GM23338 (cell line): ENCODE data around the gene SPATA33. TPM values are rescaled to one million over a fixed set of nuclear protein-coding genes. Genes with fewer than 3 reads are reported as not detected.

ENCODE experiments used
- ATAC-seq: fragments of 200-7000 bp; cut with Tn5 transposase; 3 replicates; pipeline ENCODE4 v1.9.1; 2020
- DNase-seq: peaks from one replicate; pipeline ENCODE4 v3.0.0-alpha.2; 2015; ENCODE audit warnings: low spot score
- H2AFZ ChIP-seq: fragments of 200-600 bp; sonication (generic); 2 replicates; pipeline ENCODE4 v1.8.0; 2016; ENCODE audit warnings: antibody characterized with exemption, mild to moderate bottlenecking, moderate library complexity
- H3F3A ChIP-seq: fragments of 200-600 bp; sonication (generic); replicated peaks from 2 replicates; pipeline ENCODE4 v1.8.0; 2017; ENCODE audit warnings: antibody characterized with exemption, mixed run types, low read depth
- H3K27ac ChIP-seq: fragments of 200-600 bp; sonication (generic); 2 replicates; pipeline ENCODE4 v1.6.1; 2016; ENCODE audit warnings: low read depth
- H3K27me3 ChIP-seq: fragments of 200-600 bp; sonication (generic); 2 replicates; pipeline ENCODE4 v1.8.0; 2016; ENCODE audit warnings: mild to moderate bottlenecking, mixed run types, moderate library complexity; ENCODE audit not compliant: insufficient read depth
- H3K36me3 ChIP-seq: fragments of 200-600 bp; sonication (generic); 2 replicates; pipeline ENCODE4 v1.8.0; 2016; ENCODE audit warnings: mild to moderate bottlenecking; ENCODE audit not compliant: insufficient read depth
- H3K4me1 ChIP-seq: fragments of 200-600 bp; sonication (generic); 2 replicates; pipeline ENCODE4 v1.8.0; 2016; ENCODE audit warnings: mild to moderate bottlenecking, moderate library complexity; ENCODE audit not compliant: insufficient read depth
- H3K4me2 ChIP-seq: fragments of 200-600 bp; sonication (generic); 2 replicates; pipeline ENCODE4 v1.7.1; 2017; ENCODE audit warnings: mixed run types
- H3K4me3 ChIP-seq: fragments of 200-600 bp; sonication (generic); 2 replicates; pipeline ENCODE4 v1.6.1; 2016; ENCODE audit warnings: mixed run types
- H3K79me2 ChIP-seq: fragments of 200-600 bp; sonication (generic); replicated peaks from 2 replicates; pipeline ENCODE4 v1.8.0; 2017; ENCODE audit warnings: mild to moderate bottlenecking; ENCODE audit not compliant: insufficient read depth
- H3K9me2 ChIP-seq: fragments of 200-600 bp; sonication (generic); 2 replicates; pipeline ENCODE4 v1.8.0; 2017; ENCODE audit not compliant: insufficient read depth
- H4K20me1 ChIP-seq: fragments of 200-600 bp; sonication (generic); replicated peaks from 2 replicates; pipeline ENCODE4 v1.8.0; 2017; ENCODE audit warnings: mild to moderate bottlenecking; ENCODE audit not compliant: insufficient read depth
- H3K27ac Mint-ChIP-seq: 2 replicates; pipeline ENCODE4 v1.8.0; 2020; ENCODE audit warnings: inconsistent platforms, mild to moderate bottlenecking, moderate library complexity, mixed read lengths
- H3K27me3 Mint-ChIP-seq: 3 replicates; pipeline ENCODE4 v1.8.0; 2022; ENCODE audit warnings: low read depth, mild to moderate bottlenecking, moderate library complexity, mixed read lengths, inconsistent platforms; ENCODE audit not compliant: insufficient read depth, poor library complexity
- H3K36me3 Mint-ChIP-seq: 3 replicates; pipeline ENCODE4 v1.8.0; 2021; ENCODE audit warnings: low read depth, mild to moderate bottlenecking, inconsistent platforms, moderate library complexity, mixed read lengths
- H3K4me1 Mint-ChIP-seq: 3 replicates; pipeline ENCODE4 v1.8.0; 2020; ENCODE audit warnings: mild to moderate bottlenecking, inconsistent platforms, mixed read lengths
- H3K4me3 Mint-ChIP-seq: 3 replicates; pipeline ENCODE4 v1.8.0; 2021; ENCODE audit warnings: moderate library complexity, mild to moderate bottlenecking, inconsistent platforms, mixed read lengths
- H3K9me3 Mint-ChIP-seq: 3 replicates; pipeline ENCODE4 v1.8.0; 2020; ENCODE audit warnings: moderate library complexity, mild to moderate bottlenecking, inconsistent platforms, mixed read lengths
- CREB1 ChIP-seq: fragments of 250-450 bp; sonication (Bioruptor Pico); IDR thresholded peaks from 2 replicates; pipeline ENCODE4 v1.5.0; 2020; ENCODE audit warnings: low read depth, mild to moderate bottlenecking, moderate library complexity
- NANOG ChIP-seq: IDR thresholded peaks from 2 replicates; pipeline ENCODE4 v1.6.1; 2016; ENCODE audit warnings: antibody characterized with exemption, borderline replicate concordance
- POLR2AphosphoS5 ChIP-seq: IDR thresholded peaks from 2 replicates; pipeline ENCODE4 v1.6.1; 2016; ENCODE audit warnings: antibody characterized with exemption, low read depth
- ZNF114 ChIP-seq: fragments of 250-450 bp; sonication (Bioruptor Pico); IDR thresholded peaks from 2 replicates; pipeline ENCODE4 v1.5.0; 2020; ENCODE audit warnings: mild to moderate bottlenecking, moderate library complexity
- polyA plus RNA-seq: library from polyadenylated mRNA; unstranded; fragments of >200 nt; fragmentation: Nextera tagmentation; extraction: Ambion mirVana; gene quantifications from 2 replicates; pipeline ENCODE4 v1.2.1, GENCODE V29; 2016
- total RNA-seq: library from RNA; depleted of rRNA; stranded (reverse); fragments of >200 nt; shearing (Covaris generic); gene quantifications from 2 replicates; pipeline ENCODE4 v1.2.3, GENCODE V29; 2014
- TF ChIP-seq, protein P1 (sequence below): fragments of 250-450 bp; sonication (Bioruptor Pico); IDR thresholded peaks from 2 replicates; pipeline ENCODE4 v1.5.0; 2020; ENCODE audit warnings: mild to moderate bottlenecking, moderate library complexity
- TF ChIP-seq, protein P2 (sequence below), 2 experiments: fragments of 200-600 bp in 1 of 2; sonication (generic) in 1 of 2; conservative IDR thresholded peaks; 2 replicates each; pipeline versions ENCODE4 v1.5.1 to v1.6.1; 2016 to 2017; ENCODE audit warnings: antibody characterized with exemption in 2 of 2, low read depth in 2 of 2, mild to moderate bottlenecking in 2 of 2, moderate library complexity in 1 of 2
- TF ChIP-seq, protein P3 (sequence below): IDR thresholded peaks from one replicate; pipeline ENCODE4 v1.6.1; 2018; ENCODE audit warnings: antibody characterized with exemption; ENCODE audit not compliant: unreplicated experiment

Gene SPATA33
- total and polyA plus RNA-seq, 2 experiments from 2014 or later = 5.8 to 17.4 TPM

DNA sequence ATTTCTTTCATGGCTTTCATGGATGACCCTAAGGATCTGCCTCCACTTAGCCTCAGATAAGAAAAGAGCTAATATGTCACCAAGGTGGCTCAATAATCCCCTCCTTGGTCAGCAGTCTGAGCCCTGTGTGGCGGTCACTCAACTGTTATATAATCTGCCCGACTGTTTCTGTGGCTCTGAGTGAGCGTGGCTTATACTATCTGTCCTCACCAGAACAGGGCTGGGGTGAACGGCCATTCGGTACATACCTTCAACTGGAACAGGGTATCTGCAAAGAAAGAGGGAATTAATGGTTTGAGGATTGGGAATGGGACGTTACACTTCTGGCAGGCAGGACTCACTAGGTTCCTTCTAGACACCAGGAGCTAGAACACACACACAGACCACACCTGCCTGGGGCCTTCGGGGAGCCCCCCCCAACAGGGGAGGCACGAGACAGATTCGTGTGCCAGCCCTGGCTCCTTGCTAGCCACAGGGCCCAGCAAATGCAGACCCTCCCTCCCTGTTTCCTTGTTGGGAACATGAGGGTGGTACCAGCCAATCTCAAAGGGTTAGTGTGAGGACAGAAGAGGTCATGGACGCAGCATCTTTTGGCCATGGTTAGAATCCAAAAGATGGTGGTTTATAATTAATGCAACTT is 3.9 kb upstream of the SPATA33 start (continued):
- TF ChIP-seq, protein P1, sequence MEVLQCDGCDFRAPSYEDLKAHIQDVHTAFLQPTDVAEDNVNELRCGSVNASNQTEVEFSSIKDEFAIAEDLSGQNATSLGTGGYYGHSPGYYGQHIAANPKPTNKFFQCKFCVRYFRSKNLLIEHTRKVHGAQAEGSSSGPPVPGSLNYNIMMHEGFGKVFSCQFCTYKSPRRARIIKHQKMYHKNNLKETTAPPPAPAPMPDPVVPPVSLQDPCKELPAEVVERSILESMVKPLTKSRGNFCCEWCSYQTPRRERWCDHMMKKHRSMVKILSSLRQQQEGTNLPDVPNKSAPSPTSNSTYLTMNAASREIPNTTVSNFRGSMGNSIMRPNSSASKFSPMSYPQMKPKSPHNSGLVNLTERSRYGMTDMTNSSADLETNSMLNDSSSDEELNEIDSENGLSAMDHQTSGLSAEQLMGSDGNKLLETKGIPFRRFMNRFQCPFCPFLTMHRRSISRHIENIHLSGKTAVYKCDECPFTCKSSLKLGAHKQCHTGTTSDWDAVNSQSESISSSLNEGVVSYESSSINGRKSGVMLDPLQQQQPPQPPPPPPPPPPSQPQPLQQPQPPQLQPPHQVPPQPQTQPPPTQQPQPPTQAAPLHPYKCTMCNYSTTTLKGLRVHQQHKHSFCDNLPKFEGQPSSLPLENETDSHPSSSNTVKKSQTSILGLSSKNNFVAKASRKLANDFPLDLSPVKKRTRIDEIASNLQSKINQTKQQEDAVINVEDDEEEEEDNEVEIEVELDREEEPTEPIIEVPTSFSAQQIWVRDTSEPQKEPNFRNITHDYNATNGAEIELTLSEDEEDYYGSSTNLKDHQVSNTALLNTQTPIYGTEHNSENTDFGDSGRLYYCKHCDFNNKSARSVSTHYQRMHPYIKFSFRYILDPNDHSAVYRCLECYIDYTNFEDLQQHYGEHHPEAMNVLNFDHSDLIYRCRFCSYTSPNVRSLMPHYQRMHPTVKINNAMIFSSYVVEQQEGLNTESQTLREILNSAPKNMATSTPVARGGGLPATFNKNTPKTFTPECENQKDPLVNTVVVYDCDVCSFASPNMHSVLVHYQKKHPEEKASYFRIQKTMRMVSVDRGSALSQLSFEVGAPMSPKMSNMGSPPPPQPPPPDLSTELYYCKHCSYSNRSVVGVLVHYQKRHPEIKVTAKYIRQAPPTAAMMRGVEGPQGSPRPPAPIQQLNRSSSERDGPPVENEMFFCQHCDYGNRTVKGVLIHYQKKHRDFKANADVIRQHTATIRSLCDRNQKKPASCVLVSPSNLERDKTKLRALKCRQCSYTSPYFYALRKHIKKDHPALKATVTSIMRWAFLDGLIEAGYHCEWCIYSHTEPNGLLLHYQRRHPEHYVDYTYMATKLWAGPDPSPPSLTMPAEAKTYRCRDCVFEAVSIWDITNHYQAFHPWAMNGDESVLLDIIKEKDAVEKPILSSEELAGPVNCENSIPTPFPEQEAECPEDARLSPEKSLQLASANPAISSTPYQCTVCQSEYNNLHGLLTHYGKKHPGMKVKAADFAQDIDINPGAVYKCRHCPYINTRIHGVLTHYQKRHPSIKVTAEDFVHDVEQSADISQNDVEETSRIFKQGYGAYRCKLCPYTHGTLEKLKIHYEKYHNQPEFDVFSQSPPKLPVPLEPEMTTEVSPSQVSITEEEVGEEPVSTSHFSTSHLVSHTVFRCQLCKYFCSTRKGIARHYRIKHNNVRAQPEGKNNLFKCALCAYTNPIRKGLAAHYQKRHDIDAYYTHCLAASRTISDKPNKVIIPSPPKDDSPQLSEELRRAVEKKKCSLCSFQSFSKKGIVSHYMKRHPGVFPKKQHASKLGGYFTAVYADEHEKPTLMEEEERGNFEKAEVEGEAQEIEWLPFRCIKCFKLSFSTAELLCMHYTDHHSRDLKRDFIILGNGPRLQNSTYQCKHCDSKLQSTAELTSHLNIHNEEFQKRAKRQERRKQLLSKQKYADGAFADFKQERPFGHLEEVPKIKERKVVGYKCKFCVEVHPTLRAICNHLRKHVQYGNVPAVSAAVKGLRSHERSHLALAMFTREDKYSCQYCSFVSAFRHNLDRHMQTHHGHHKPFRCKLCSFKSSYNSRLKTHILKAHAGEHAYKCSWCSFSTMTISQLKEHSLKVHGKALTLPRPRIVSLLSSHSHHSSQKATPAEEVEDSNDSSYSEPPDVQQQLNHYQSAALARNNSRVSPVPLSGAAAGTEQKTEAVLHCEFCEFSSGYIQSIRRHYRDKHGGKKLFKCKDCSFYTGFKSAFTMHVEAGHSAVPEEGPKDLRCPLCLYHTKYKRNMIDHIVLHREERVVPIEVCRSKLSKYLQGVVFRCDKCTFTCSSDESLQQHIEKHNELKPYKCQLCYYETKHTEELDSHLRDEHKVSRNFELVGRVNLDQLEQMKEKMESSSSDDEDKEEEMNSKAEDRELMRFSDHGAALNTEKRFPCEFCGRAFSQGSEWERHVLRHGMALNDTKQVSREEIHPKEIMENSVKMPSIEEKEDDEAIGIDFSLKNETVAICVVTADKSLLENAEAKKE (CRISPR knock-in tag) = no peak
- no peak for TF ChIP-seq POLR2AphosphoS5

DNA sequence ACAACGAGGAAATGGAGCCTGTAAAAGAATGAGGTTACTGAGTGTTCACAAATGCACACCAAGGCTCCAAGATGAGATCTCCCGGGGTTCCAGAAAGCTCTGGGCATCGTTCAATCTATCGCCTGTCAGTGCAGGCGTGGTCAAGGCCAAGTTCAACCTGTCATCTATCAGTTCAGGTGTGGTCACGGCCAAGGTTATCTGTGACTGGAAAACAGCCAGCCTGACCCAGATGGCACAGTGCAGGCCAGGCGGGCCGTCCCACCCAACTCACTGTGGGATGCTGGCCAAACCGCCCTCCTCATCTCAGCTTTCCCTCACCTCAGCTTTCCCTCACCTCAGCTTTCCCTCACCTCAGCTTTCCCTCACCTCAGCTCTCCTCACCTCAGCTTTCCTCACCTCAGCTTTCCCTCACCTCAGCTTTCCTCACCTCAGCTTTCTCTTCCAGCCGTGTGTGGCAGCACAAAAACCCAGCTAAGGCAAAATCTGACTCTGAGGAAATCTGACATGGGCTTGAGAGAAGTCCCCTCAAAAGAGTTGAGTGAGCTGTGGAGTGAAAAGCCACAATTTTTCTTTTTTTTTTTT is 2.5 kb upstream of the SPATA33 start:
- Histone ChIP-seq H3K27ac (no peak overlapping the region), H3K36me3 (peaks cover 3% of the 10 kb centered on the region), H3K9me2 (no peaks in the 10 kb centered on the region), H3K4me1 (peaks cover 7% of the 10 kb centered on the region; the same call in 1 of the 2 replicates), H3K79me2 (peaks cover 49% of the 10 kb centered on the region), H2AFZ (no peak overlapping the region), H3F3A (no peaks in the 10 kb centered on the region), H3K4me2 (no peak overlapping the region), H3K27me3 (no peaks in the 10 kb centered on the region), H3K4me3 (no peak overlapping the region), H4K20me1 (peaks cover 4% of the 10 kb centered on the region; the same call in 1 of the 2 replicates)
- DNase-seq (no peak), ATAC-seq (no peak)
- Mint-ChIP-seq H3K27ac (no peak overlapping the region), H3K36me3 (peaks cover 21% of the 10 kb centered on the region), H3K4me3 (peak overlapping the region; percentile 90; the same call in 1 of the 3 replicates), H3K9me3 (no peaks in the 10 kb centered on the region), H3K4me1 (peaks cover 8% of the 10 kb centered on the region), H3K27me3 (peaks cover 6% of the 10 kb centered on the region)
- TF ChIP-seq ZNF114 (no peak), POLR2AphosphoS5 (no peak), CREB1 (no peak), NANOG (no peak)
- TF ChIP-seq, protein P2, sequence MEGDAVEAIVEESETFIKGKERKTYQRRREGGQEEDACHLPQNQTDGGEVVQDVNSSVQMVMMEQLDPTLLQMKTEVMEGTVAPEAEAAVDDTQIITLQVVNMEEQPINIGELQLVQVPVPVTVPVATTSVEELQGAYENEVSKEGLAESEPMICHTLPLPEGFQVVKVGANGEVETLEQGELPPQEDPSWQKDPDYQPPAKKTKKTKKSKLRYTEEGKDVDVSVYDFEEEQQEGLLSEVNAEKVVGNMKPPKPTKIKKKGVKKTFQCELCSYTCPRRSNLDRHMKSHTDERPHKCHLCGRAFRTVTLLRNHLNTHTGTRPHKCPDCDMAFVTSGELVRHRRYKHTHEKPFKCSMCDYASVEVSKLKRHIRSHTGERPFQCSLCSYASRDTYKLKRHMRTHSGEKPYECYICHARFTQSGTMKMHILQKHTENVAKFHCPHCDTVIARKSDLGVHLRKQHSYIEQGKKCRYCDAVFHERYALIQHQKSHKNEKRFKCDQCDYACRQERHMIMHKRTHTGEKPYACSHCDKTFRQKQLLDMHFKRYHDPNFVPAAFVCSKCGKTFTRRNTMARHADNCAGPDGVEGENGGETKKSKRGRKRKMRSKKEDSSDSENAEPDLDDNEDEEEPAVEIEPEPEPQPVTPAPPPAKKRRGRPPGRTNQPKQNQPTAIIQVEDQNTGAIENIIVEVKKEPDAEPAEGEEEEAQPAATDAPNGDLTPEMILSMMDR (conservative IDR thresholded peaks at IDR 0.05; ENCODE audit: low read depth in 2 of 2) = no peak
- TF ChIP-seq, protein P3, sequence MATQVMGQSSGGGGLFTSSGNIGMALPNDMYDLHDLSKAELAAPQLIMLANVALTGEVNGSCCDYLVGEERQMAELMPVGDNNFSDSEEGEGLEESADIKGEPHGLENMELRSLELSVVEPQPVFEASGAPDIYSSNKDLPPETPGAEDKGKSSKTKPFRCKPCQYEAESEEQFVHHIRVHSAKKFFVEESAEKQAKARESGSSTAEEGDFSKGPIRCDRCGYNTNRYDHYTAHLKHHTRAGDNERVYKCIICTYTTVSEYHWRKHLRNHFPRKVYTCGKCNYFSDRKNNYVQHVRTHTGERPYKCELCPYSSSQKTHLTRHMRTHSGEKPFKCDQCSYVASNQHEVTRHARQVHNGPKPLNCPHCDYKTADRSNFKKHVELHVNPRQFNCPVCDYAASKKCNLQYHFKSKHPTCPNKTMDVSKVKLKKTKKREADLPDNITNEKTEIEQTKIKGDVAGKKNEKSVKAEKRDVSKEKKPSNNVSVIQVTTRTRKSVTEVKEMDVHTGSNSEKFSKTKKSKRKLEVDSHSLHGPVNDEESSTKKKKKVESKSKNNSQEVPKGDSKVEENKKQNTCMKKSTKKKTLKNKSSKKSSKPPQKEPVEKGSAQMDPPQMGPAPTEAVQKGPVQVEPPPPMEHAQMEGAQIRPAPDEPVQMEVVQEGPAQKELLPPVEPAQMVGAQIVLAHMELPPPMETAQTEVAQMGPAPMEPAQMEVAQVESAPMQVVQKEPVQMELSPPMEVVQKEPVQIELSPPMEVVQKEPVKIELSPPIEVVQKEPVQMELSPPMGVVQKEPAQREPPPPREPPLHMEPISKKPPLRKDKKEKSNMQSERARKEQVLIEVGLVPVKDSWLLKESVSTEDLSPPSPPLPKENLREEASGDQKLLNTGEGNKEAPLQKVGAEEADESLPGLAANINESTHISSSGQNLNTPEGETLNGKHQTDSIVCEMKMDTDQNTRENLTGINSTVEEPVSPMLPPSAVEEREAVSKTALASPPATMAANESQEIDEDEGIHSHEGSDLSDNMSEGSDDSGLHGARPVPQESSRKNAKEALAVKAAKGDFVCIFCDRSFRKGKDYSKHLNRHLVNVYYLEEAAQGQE = no peak
